ENCODE measurements around the gene TIE1. TPM values are rescaled to one million over a fixed set of nuclear protein-coding genes. Genes with fewer than 3 reads are reported as not detected.
A peak's percentile ranks its signal among the peaks of the same experiment; 100 is the strongest.

TIE1 gene
- total and polyA plus RNA-seq, 9 of the 15 experiments (the other 6 are each of a cell fraction or from before 2014, with no cell fraction given): 0.07 to 0.49 (median 0.14) TPM; not detected in 4

GRCh38 chr1:43358746-43359693 lies 58.2 kb downstream of the TIE1 start, which contains the start of gene CDC20 (continued):
- TF ChIP-seq TFAP4 (CRISPR knock-in tag; IDR thresholded peaks at IDR 0.05; ENCODE audit: borderline replicate concordance): peak; percentile 47; the same call in 1 of the 2 replicates
- no peak for TF ChIP-seq LEF1 (IDR thresholded peaks at IDR 0.05)
- TF ChIP-seq MBD2 (IDR thresholded peaks at IDR 0.05; ENCODE audit: borderline replicate concordance, low read depth): peak; percentile 86; the same call in 1 of the 2 replicates
- TF ChIP-seq CEBPZ (IDR thresholded peaks at IDR 0.05; ENCODE audit: borderline replicate concordance, low read depth, low read length): 0 out of 2 replicates have a peak, but pooled peaks have one; percentile 21
- TF ChIP-seq ZBTB7A (IDR thresholded peaks at IDR 0.05; ENCODE audit: borderline replicate concordance, control insufficient read depth, low read depth, low read length): peak; percentile 23; the same call in 1 of the 2 replicates
- TF ChIP-seq FOXO4 (CRISPR knock-in tag; IDR thresholded peaks at IDR 0.05): peak; percentile 82; the same call in 1 of the 2 replicates
- no peak for TF ChIP-seq ZNF512 (tag; IDR thresholded peaks at IDR 0.05)
- peak; percentile 71; the same call in 1 of the 2 replicates for TF ChIP-seq ZBTB43 (CRISPR knock-in tag; IDR thresholded peaks at IDR 0.05)
- TF ChIP-seq EP400 (IDR thresholded peaks at IDR 0.05): peak; percentile 97
- TF ChIP-seq GATAD2B (IDR thresholded peaks at IDR 0.05; ENCODE audit: borderline replicate concordance): peak; percentile 84; the same call in 1 of the 2 replicates
- TF ChIP-seq CC2D1A (IDR thresholded peaks at IDR 0.05): peak; percentile 99
